Gastroesophageal sphincter (tissue), 4 donors: ENCODE results near the gene TCF25. TPM values are rescaled to one million over a fixed set of nuclear protein-coding genes. Genes with fewer than 3 reads are reported as not detected.

ENCODE experiments used
- ATAC-seq: fragments of 150-250 bp; one replicate; pipeline ENCODE4 v1.9.1; 2016; ENCODE audit warnings: mild to moderate bottlenecking, moderate library complexity
- H3K27ac ChIP-seq, 4 donors: fragments of 200-600 bp; sonication (generic) in 3 of 4; 1 replicate in 3 of 4; 2 replicates in 1 of 4; pipeline ENCODE4 v1.5.1; 2016 to 2019
- H3K27me3 ChIP-seq: fragments of 200-600 bp; sonication (generic); one replicate; pipeline ENCODE4 v1.5.1; 2019
- H3K36me3 ChIP-seq, 2 donors: fragments of 200-600 bp; sonication (generic); one replicate each; pipeline ENCODE4 v1.5.1; 2019; ENCODE audit warnings: control low read depth in 1 of 2
- H3K4me1 ChIP-seq, 3 donors: fragments of 200-600 bp; sonication (generic); 1 replicate in 2 of 3; 2 replicates in 1 of 3; pipeline ENCODE4 v1.5.1; 2016 to 2019; ENCODE audit warnings: control low read depth in 2 of 3
- H3K4me3 ChIP-seq, 2 donors: fragments of 200-600 bp; sonication (generic); one replicate each; pipeline ENCODE4 v1.5.1; 2019; ENCODE audit warnings: mild to moderate bottlenecking in 1 of 2, moderate library complexity in 1 of 2
- H3K9me3 ChIP-seq, 3 donors: fragments of 200-600 bp; sonication (generic); one replicate each; pipeline ENCODE4 v1.5.1; 2017 to 2019; ENCODE audit warnings: control low read depth in 2 of 3
- CTCF ChIP-seq, 4 experiments: fragments of 200-600 bp in 2 of 4; fragments of 450-650 bp in 2 of 4; sonication (generic) in 1 of 4; IDR thresholded peaks; one replicate each; pipeline ENCODE4 v1.5.1; 2017 to 2019; ENCODE audit warnings: antibody characterized with exemption in 4 of 4, mild to moderate bottlenecking in 2 of 4, moderate library complexity in 2 of 4
- EP300 ChIP-seq: sonication (generic); formaldehyde crosslinking; IDR thresholded peaks from one replicate; pipeline ENCODE4 v1.6.1; 2017; ENCODE audit warnings: antibody characterized with exemption, mild to moderate bottlenecking
- POLR2A ChIP-seq, 2 donors: fragments of 450-650 bp; IDR thresholded peaks; one replicate each; pipeline ENCODE4 v1.6.1; 2017; ENCODE audit warnings: antibody characterized with exemption in 2 of 2, mild to moderate bottlenecking in 2 of 2, moderate library complexity in 1 of 2
- POLR2AphosphoS5 ChIP-seq: sonication (generic); formaldehyde crosslinking; IDR thresholded peaks from one replicate; pipeline ENCODE4 v1.6.1; 2017; ENCODE audit warnings: antibody characterized with exemption
- WGBS, 2 donors: methylation state at CpG; one replicate each; pipeline ENCODE4 v1.1.5; 2018; ENCODE audit warnings: low coverage in 1 of 2; 5-methylcytosine and 5-hydroxymethylcytosine counted together
- total RNA-seq, 4 donors: library from RNA; depleted of rRNA; stranded (reverse); fragments of >200 nt; gene quantifications; one replicate each; pipeline ENCODE4 v1.1.0, GENCODE V29; 2016

TCF25 gene
- total RNA-seq, 4 donors from 2014 or later, result 118 to 165 (median 134) TPM

- H3K9me3 ChIP-seq, result no peaks in the 10 kb centered on the region
- TF ChIP-seq CTCF (IDR thresholded peaks at IDR 0.05) (no peak), POLR2AphosphoS5 (no peak), EP300 (no peak)
- H3K4me3 ChIP-seq, result no peak overlapping the region
- no peak overlapping the region for H3K27ac ChIP-seq
- no peak for ATAC-seq
- H3K27me3 ChIP-seq, result no peaks in the 10 kb centered on the region
- 77% methylated on average over 5 of the region's 15 CpGs; no CpG with 5 or more reads in 1 of the 2 donors for WGBS, 2 donors
- H3K36me3 ChIP-seq, result peaks cover 0 to 65% of the 10 kb centered on the region in 2 donors
- H3K4me1 ChIP-seq, result peaks cover 0 to 2% (median 0%) of the 10 kb centered on the region in 3 donors
Measured at GRCh38 chr16:89955001-89955685, 81.8 kb downstream of the TCF25 start.

- no peak for ATAC-seq
Measured at GRCh38 chr16:89956505-89957215, 83.3 kb downstream of the TCF25 start.

GRCh38 chr16:89957216-89957785, 83.9 kb downstream of the TCF25 start:
- no peaks in the 10 kb centered on the region for H3K9me3 ChIP-seq
- H3K36me3 ChIP-seq, result peaks cover 0 to 86% of the 10 kb centered on the region in 2 donors
- H3K4me1 ChIP-seq, result no peaks in the 10 kb centered on the region
- ATAC-seq, result no peak
- no peaks in the 10 kb centered on the region for H3K27me3 ChIP-seq
- H3K4me3 ChIP-seq, result peak overlapping the region in 1 of 2 donors; percentile 12
- no peak overlapping the region for H3K27ac ChIP-seq
- WGBS, 2 donors, result 88% methylated on average over 5 of the region's 23 CpGs; no CpG with 5 or more reads in 1 of the 2 donors
- no peak for TF ChIP-seq EP300
- TF ChIP-seq POLR2A (IDR thresholded peaks at IDR 0.05), result no peak
- TF ChIP-seq POLR2AphosphoS5, result no peak
- TF ChIP-seq CTCF (IDR thresholded peaks at IDR 0.05), result no peak

More at GRCh38 chr16:89956505-89957215, 83.3 kb downstream of the TCF25 start:
- no peak for TF ChIP-seq POLR2A (IDR thresholded peaks at IDR 0.05)
- no peak for TF ChIP-seq EP300
- no peak for TF ChIP-seq POLR2AphosphoS5
- no peak for TF ChIP-seq CTCF (IDR thresholded peaks at IDR 0.05)
- Histone ChIP-seq H3K36me3 (peaks cover 0 to 80% of the 10 kb centered on the region in 2 donors), H3K27me3 (no peaks in the 10 kb centered on the region), H3K27ac (no peak overlapping the region), H3K4me3 (peak overlapping the region in 1 of 2 donors; percentile 12), H3K4me1 (no peaks in the 10 kb centered on the region), H3K9me3 (no peaks in the 10 kb centered on the region)
- WGBS, 2 donors, result 76 to 89% methylated on average over 5 to 7 of the region's 15 CpGs

GRCh38 chr16:89958068-89958467, 84.7 kb downstream of the TCF25 start:
- H3K4me1 ChIP-seq, result no peaks in the 10 kb centered on the region
- H3K27me3 ChIP-seq, result no peaks in the 10 kb centered on the region
- peaks cover 0 to 91% of the 10 kb centered on the region in 2 donors for H3K36me3 ChIP-seq
- no peak for ATAC-seq
- H3K27ac ChIP-seq, result no peak overlapping the region
- H3K4me3 ChIP-seq, result no peak overlapping the region
- TF ChIP-seq POLR2A (IDR thresholded peaks at IDR 0.05), result no peak
- no peak for TF ChIP-seq EP300
- no peak for TF ChIP-seq POLR2AphosphoS5
- no peak for TF ChIP-seq CTCF (IDR thresholded peaks at IDR 0.05)
- no peaks in the 10 kb centered on the region for H3K9me3 ChIP-seq
- WGBS, 2 donors, result no CpG with 5 or more reads among the region's 7 CpGs
